Suppressor macrophage treated with lipopolysaccharide for 1 hour (primary cell): ENCODE data around the gene MUL1.

Source experiments
- DNase-seq, 3 donors: peaks; one replicate each; pipeline ENCODE4 v3.0.0-alpha.2; 2020 to 2022

Gene MUL1

DNA sequence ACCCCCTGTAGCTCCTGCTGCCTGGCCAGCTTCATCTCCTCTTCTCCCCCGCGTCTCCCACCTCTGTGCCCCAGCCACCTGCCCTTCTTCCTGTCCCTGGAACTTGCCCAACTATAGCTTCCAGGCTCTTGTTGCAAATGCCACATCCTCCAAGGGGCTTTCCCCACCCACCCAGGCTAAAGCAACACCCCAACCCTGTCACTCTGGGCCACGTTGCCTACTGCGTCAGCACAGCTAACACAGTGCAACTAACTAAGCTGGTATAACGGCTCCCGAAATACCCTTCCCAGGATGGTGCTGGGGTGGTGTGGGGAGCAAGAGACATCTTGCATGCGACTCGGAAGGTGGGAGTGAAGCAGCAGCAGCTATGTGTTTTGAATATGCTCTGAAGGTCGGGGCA is 41.7 kb downstream of the MUL1 start:
- DNase-seq: peak in 2 of 3 donors; percentile 13 to 37

DNA sequence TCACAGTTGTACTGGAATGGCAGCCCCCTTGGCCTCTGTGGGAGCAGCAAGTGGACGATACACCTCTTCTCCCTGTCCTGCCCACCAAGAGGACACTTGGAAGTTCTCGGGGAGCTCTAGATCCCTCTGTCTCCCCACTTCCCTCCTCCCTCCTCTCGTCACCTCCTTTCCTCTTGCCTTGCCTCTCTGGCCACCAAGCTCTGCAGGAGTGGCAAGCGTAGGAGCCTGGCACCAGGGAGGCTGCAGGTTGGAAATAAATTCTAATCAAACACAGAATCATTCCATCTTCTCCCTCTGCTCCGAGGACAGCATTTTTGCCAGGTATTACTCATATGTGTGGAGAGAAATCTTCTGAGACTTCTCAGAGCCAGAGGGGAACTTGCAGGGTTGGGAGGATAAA is 42.8 kb downstream of the MUL1 start:
- DNase-seq: no peak

DNA sequence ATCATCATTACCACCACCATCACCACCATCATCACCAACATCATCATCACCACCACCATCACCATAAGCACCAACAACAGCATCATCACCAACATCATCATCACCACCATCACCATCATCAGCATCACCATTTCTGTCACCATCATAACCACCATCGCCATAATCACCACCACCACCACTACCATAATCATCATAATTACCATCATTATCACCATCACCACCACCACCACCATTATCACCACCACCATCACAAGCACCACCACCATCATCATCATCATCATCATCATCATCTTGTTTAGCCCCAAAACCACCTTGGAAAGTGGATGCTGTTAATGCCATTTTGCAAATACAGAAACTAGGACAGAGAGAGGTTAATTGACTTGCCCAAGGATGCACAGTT is 44.4 kb downstream of the MUL1 start:
- peak in 1 of 3 donors; percentile 0 for DNase-seq

DNA sequence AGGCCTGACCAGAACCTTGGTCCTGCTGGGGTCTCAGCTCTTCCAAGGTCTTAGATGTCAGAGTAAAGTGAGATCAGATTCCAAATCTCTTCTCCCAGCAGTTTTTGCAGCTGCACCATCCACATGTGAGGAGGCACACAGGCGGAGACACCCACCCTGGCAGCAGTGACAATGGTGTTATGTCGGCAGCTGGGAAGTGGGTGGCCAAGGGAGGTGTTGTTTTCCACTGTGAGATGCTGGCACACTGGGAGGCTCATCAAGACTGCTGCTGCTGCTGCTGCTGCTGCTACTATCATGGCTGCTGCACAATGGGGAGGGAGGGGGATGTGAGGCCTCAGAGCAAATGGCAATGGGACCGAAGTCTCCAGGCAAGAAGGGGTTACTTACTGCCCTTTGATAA is 45.6 kb downstream of the MUL1 start:
- no peak for DNase-seq

DNA sequence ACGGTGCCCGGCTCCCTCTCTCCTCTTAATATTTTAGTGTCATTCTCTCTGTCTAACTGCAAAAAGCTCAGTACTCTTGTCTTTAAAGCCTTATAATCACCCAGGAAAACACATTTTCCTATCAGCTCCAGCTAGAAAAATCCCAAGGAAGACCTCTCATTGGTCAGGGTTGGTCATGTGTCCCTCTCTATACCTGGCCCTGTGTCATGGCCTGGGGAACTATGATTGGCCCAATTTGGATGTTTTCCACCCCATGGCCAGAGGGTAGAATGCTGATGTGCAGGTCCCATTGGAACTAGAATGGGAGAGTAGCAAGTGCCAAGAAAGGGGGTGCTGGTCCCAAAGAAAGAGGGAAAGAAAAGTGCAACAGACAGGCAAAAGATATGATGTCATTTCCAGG is 49.2 kb downstream of the MUL1 start:
- DNase-seq: no peak

DNA sequence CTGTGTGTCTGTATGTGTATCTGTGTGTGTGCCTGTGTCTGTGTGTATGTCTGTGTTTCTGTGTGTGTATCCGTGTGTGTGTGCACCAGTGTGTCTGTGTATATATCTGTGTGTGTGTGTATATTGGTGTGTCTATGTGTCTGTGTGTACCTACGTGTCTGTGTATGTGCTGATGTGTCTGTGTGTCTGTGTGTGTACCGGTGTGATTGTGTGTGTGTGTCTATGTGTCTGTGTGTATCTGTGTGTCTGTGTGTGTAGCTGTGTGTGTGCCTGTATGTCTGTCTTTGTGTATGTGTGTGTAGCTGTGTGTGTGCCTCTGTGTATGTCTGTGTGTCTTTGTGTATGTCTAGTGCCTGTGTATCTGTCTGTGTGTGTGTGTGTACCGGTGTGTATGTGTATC is 53.9 kb downstream of the MUL1 start:
- DNase-seq: no peak

DNA sequence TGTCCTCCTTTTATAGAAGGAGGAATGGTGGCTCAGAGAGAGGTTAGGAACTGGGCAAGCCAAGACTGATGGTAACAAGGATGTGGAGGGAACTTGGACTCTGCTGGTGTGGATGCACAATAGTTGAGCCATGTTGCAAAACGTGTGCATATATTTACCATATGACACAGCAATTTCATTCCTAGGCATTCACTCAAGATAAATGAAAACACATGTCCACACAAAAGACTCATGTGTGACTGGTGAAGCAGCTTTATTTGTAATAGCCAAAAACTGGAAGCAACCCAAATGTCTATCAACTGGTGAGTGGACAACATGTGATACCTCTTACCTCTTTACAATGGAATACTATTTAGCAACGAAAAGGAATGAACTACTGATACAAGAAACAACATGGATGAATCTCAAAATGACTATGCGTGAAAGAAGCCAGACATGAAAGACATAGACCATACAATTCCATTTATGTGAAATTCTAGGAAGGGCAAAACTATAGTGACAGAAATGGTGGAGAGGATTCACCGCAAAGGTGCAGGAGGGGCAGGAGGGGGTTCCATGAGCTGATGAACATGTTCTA is 58.1 kb downstream of the MUL1 start:
- DNase-seq: no peak
